Osteoblast (primary cell): ENCODE measurements around the gene EDDM3A. TPM values are rescaled to one million over a fixed set of nuclear protein-coding genes. Genes with fewer than 3 reads are reported as not detected.

Source experiments
- DNase-seq: peaks from one replicate; pipeline ENCODE4 v3.0.0; 2011; ENCODE audit warnings: low spot score, mixed read lengths; ENCODE audit not compliant: insufficient read length; ENCODE audit errors: missing footprints
- H2AFZ ChIP-seq: 2 replicates; pipeline ENCODE4 v1.6.0; 2011; ENCODE audit warnings: mild to moderate bottlenecking, low read length
- H3K27ac ChIP-seq: 2 replicates; pipeline ENCODE4 v1.5.1; 2011; ENCODE audit warnings: mild to moderate bottlenecking, low read depth, low read length, moderate library complexity
- H3K27me3 ChIP-seq: 2 replicates; pipeline ENCODE4 v1.6.0; 2012; ENCODE audit warnings: mild to moderate bottlenecking, control low read depth, inconsistent platforms, low read length, moderate library complexity; ENCODE audit not compliant: insufficient read depth
- H3K36me3 ChIP-seq: 2 replicates; pipeline ENCODE4 v1.5.1; 2011; ENCODE audit warnings: mild to moderate bottlenecking, low read length, control low read depth, moderate library complexity; ENCODE audit not compliant: insufficient read depth
- H3K4me1 ChIP-seq: 2 replicates; pipeline ENCODE4 v1.5.1; 2011; ENCODE audit warnings: mild to moderate bottlenecking, low read length, control low read depth, moderate library complexity; ENCODE audit not compliant: insufficient read depth
- H3K4me2 ChIP-seq: 2 replicates; pipeline ENCODE4 v1.6.0; 2011; ENCODE audit warnings: mild to moderate bottlenecking, low read length; ENCODE audit not compliant: insufficient read depth
- H3K4me3 ChIP-seq: fragments of 200-600 bp; sonication (generic); 3 replicates; pipeline ENCODE4 v1.5.1; 2012; ENCODE audit warnings: mild to moderate bottlenecking, low read length, inconsistent platforms; ENCODE audit not compliant: insufficient read depth
- H3K79me2 ChIP-seq: 2 replicates; pipeline ENCODE4 v1.6.0; 2012; ENCODE audit warnings: mild to moderate bottlenecking, low read length, control low read depth, inconsistent platforms; ENCODE audit not compliant: insufficient read depth
- H3K9me3 ChIP-seq: 2 replicates; pipeline ENCODE4 v1.5.1; 2011; ENCODE audit warnings: low read depth, low read length, control low read depth
- H4K20me1 ChIP-seq: 2 replicates; pipeline ENCODE4 v1.6.0; 2012; ENCODE audit warnings: mild to moderate bottlenecking, low read length, control low read depth; ENCODE audit not compliant: insufficient read depth
- CTCF ChIP-seq: IDR thresholded peaks from 2 replicates; pipeline ENCODE4 v1.5.1; 2011; ENCODE audit warnings: mild to moderate bottlenecking, low read depth, low read length, moderate library complexity; ENCODE audit errors: extremely low read depth
- total RNA-seq: library from RNA; depleted of rRNA; stranded (reverse); fragments of >200 nt; gene quantifications from 2 replicates; pipeline ENCODE4 v1.2.3, GENCODE V29; 2012

The EDDM3A gene
- total RNA-seq, 1 donor, result not detected

- no peak overlapping the region for H3K4me2 ChIP-seq
- no peaks in the 10 kb centered on the region for H3K79me2 ChIP-seq
- no peaks in the 10 kb centered on the region for H3K9me3 ChIP-seq
- H4K20me1 ChIP-seq, result no peaks in the 10 kb centered on the region
- no peaks in the 10 kb centered on the region for H3K36me3 ChIP-seq
- no peaks in the 10 kb centered on the region for H3K4me1 ChIP-seq
- no peak for TF ChIP-seq CTCF
- no peak overlapping the region for H3K27ac ChIP-seq
- H3K4me3 ChIP-seq, result no peak overlapping the region
- DNase-seq, result no peak
- no peak overlapping the region for H2AFZ ChIP-seq
- H3K27me3 ChIP-seq, result peaks cover 2% of the 10 kb centered on the region
These were observed 49.1 kb downstream of the EDDM3A start for GRCh38 chr14:20794644-20795369.

GRCh38 chr14:20797164-20797563 lies 51.5 kb downstream of the EDDM3A start:
- Histone ChIP-seq H3K4me3 (no peak overlapping the region), H3K27ac (no peak overlapping the region), H3K9me3 (no peaks in the 10 kb centered on the region), H3K36me3 (no peaks in the 10 kb centered on the region), H4K20me1 (no peaks in the 10 kb centered on the region), H3K4me2 (no peak overlapping the region), H3K4me1 (no peaks in the 10 kb centered on the region), H2AFZ (no peak overlapping the region), H3K27me3 (peaks cover 5% of the 10 kb centered on the region), H3K79me2 (no peaks in the 10 kb centered on the region)
- no peak for TF ChIP-seq CTCF
- DNase-seq, result no peak

Other genes with a start within 250 kb of the EDDM3A start
- gene RNASE10, start 240.3 kb upstream of the EDDM3A start, total RNA-seq, result not detected in 2 replicates
- not detected in 2 replicates for gene RNASE9, start 184.8 kb upstream of the EDDM3A start, total RNA-seq
- not detected in 2 replicates for gene RNASE11, start 157.9 kb upstream of the EDDM3A start, total RNA-seq
- gene RNASE12, start 154.5 kb upstream of the EDDM3A start, total RNA-seq, result not detected in 2 replicates
- gene OR6S1, start 104.2 kb upstream of the EDDM3A start, total RNA-seq, result not detected in 2 replicates
- 18.1 and 24.2 TPM in 2 replicates for gene RNASE4, start 61.3 kb upstream of the EDDM3A start, total RNA-seq
- gene ANG, start 57.1 kb upstream of the EDDM3A start, total RNA-seq, result 7.2 and 8.3 TPM in 2 replicates
- gene EDDM3B, start 22.5 kb downstream of the EDDM3A start, total RNA-seq, result not detected in 2 replicates
- not detected in 2 replicates for gene RNASE6, start 35.4 kb downstream of the EDDM3A start, total RNA-seq
- gene RNASE1, start 57.0 kb downstream of the EDDM3A start, total RNA-seq, result 1.1 TPM in 1 of 2 replicates, not detected in the other
- not detected in 2 replicates for gene RNASE3, start 145.5 kb downstream of the EDDM3A start, total RNA-seq
- not detected in 2 replicates for gene RNASE2, start 209.6 kb downstream of the EDDM3A start, total RNA-seq
- gene METTL17, start 244.1 kb downstream of the EDDM3A start, total RNA-seq, result 43.3 and 50.3 TPM in 2 replicates